ENCODE measurements around the gene TSC22D4. TPM values are rescaled to one million over a fixed set of nuclear protein-coding genes. Genes with fewer than 3 reads are reported as not detected.
"Not testable (repeated sequence)": the region's sequence is repeated elsewhere in the genome, so short reads cannot be mapped to it uniquely, and the experiment has no call there.

The TSC22D4 gene
- total RNA-seq, 1 experiment from 2014 or later = 24.4 TPM

DNA sequence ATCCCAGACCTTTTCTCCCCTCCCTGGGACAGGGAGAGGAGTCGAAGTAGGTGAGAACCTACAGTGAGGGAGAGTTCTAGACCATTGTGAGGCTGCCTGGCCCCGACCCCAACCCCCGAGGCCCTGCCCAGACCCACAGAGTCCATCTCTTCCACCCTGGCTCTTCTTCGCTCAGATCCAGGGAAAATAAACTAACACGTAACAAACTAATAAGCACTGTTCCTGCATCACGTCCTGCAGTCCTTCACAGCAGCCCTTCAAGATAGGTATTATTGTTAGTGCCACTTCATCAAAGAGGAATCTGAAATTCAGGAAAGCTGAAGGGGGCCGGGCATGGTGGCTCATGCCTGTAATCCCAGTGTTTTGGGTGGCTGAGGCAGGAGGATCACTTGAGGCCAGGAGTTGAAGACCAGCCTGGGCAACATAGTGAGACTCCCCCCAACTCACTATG lies 14.8 kb downstream of the TSC22D4 start, which contains the start of gene SPACDR:
SPACDR (minus strand) TSS at position 51 of the 451 bp plus-strand sequence. CDS start 235 bp downstream, outside the sequence.
- DNase-seq = no peak
- BruUV-seq (replicated peaks) = no TSS peak
- CTCF ChIA-PET = no interaction called here
- intact Hi-C loops (cut with micrococcal nuclease; ENCODE audit: unreplicated experiment) = no loop called here
- TF ChIP-seq, protein P1, sequence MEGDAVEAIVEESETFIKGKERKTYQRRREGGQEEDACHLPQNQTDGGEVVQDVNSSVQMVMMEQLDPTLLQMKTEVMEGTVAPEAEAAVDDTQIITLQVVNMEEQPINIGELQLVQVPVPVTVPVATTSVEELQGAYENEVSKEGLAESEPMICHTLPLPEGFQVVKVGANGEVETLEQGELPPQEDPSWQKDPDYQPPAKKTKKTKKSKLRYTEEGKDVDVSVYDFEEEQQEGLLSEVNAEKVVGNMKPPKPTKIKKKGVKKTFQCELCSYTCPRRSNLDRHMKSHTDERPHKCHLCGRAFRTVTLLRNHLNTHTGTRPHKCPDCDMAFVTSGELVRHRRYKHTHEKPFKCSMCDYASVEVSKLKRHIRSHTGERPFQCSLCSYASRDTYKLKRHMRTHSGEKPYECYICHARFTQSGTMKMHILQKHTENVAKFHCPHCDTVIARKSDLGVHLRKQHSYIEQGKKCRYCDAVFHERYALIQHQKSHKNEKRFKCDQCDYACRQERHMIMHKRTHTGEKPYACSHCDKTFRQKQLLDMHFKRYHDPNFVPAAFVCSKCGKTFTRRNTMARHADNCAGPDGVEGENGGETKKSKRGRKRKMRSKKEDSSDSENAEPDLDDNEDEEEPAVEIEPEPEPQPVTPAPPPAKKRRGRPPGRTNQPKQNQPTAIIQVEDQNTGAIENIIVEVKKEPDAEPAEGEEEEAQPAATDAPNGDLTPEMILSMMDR (IDR thresholded peaks at IDR 0.05; ENCODE audit: unreplicated experiment) = no peak
- H3K9me3 Mint-ChIP-seq (ENCODE audit: low read depth, unreplicated experiment) = no peaks in the 10 kb centered on the region
- no peaks in the 10 kb centered on the region for H3K27me3 Mint-ChIP-seq (ENCODE audit: unreplicated experiment)
- no peak within 1 kb of the TSS for H3K27ac Mint-ChIP-seq (ENCODE audit: unreplicated experiment)
- H3K4me1 Mint-ChIP-seq (ENCODE audit: low read depth, unreplicated experiment) = no peaks in the 10 kb centered on the region
- H3K36me3 Mint-ChIP-seq (ENCODE audit: insufficient read depth, unreplicated experiment) = peaks cover 13% of the 10 kb centered on the region
- H3K4me3 Mint-ChIP-seq (ENCODE audit: low read depth, unreplicated experiment) = no peak within 1 kb of the TSS

GRCh38 chr7:100457033-100457432 lies 22.0 kb downstream of the TSC22D4 start:
- intact Hi-C loops (cut with micrococcal nuclease; ENCODE audit: unreplicated experiment) = no loop called here
- Mint-ChIP-seq H3K9me3 (ENCODE audit: low read depth, unreplicated experiment) (no peaks in the 10 kb centered on the region), H3K27me3 (ENCODE audit: unreplicated experiment) (no peaks in the 10 kb centered on the region), H3K4me1 (ENCODE audit: low read depth, unreplicated experiment) (no peaks in the 10 kb centered on the region), H3K4me3 (ENCODE audit: low read depth, unreplicated experiment) (no peak overlapping the region), H3K36me3 (ENCODE audit: insufficient read depth, unreplicated experiment) (no peaks in the 10 kb centered on the region), H3K27ac (ENCODE audit: unreplicated experiment) (no peak overlapping the region)
- BruUV-seq (replicated peaks) = no TSS peak
- TF ChIP-seq, protein P1 (IDR thresholded peaks at IDR 0.05; ENCODE audit: unreplicated experiment) = no peak
- CTCF ChIA-PET = interaction anchor here (0.9 kb wide), 1 partner anchor 63 kb away, joined by 5 read pairs; no protein-coding TSS in a partner anchor
- no peak for DNase-seq

DNA sequence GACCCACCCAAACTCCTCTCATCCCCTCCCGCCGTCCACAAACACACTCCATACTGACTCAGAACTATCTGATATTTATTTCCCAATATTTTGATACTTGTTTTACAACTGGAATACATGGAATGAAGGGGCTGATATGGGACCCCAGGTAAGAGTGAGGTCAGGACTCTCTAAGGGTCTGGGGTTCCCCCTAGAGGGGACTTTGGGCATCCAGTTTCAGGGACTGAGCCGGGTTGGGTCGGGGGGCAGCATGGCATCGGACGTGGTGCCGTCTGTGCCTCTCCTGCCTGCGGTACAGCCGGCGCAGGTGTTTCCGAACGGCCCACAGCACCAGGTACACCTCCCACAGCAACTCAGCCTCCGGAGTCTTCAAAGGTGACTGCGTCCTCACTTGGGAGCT lies 22.5 kb downstream of the TSC22D4 start:
- no peaks in the 10 kb centered on the region for H3K27me3 Mint-ChIP-seq (ENCODE audit: unreplicated experiment)
- H3K27ac Mint-ChIP-seq (ENCODE audit: unreplicated experiment) = no peak overlapping the region
- intact Hi-C loops (cut with micrococcal nuclease; ENCODE audit: unreplicated experiment) = no loop called here
- CTCF ChIA-PET = interaction anchor here (0.9 kb wide), 1 partner anchor 64 kb away, joined by 5 read pairs; no protein-coding TSS in a partner anchor
- TF ChIP-seq, protein P1 (IDR thresholded peaks at IDR 0.05; ENCODE audit: unreplicated experiment) = no peak
- no peak overlapping the region for H3K4me3 Mint-ChIP-seq (ENCODE audit: low read depth, unreplicated experiment)
- no peaks in the 10 kb centered on the region for H3K4me1 Mint-ChIP-seq (ENCODE audit: low read depth, unreplicated experiment)
- no peaks in the 10 kb centered on the region for H3K36me3 Mint-ChIP-seq (ENCODE audit: insufficient read depth, unreplicated experiment)
- DNase-seq = no peak
- H3K9me3 Mint-ChIP-seq (ENCODE audit: low read depth, unreplicated experiment) = no peaks in the 10 kb centered on the region
- no TSS peak for BruUV-seq (replicated peaks)

GRCh38 chr7:100455206-100455605 lies 23.8 kb downstream of the TSC22D4 start:
- DNase-seq = no peak
- Mint-ChIP-seq H3K36me3 (ENCODE audit: insufficient read depth, unreplicated experiment) (peaks cover 9% of the 10 kb centered on the region), H3K27ac (ENCODE audit: unreplicated experiment) (no peak overlapping the region), H3K4me3 (ENCODE audit: low read depth, unreplicated experiment) (no peak overlapping the region), H3K4me1 (ENCODE audit: low read depth, unreplicated experiment) (no peaks in the 10 kb centered on the region), H3K9me3 (ENCODE audit: low read depth, unreplicated experiment) (no peaks in the 10 kb centered on the region), H3K27me3 (ENCODE audit: unreplicated experiment) (no peaks in the 10 kb centered on the region)
- CTCF ChIA-PET = interaction anchor here (0.6 to 1.1 kb wide), 2 partner anchors 114 to 939 kb away, joined by 3 to 6 read pairs; no protein-coding TSS in a partner anchor
- BruUV-seq (replicated peaks) = no TSS peak
- intact Hi-C loops (cut with micrococcal nuclease; ENCODE audit: unreplicated experiment) = no loop called here
- TF ChIP-seq, protein P1 (IDR thresholded peaks at IDR 0.05; ENCODE audit: unreplicated experiment) = no peak

DNA sequence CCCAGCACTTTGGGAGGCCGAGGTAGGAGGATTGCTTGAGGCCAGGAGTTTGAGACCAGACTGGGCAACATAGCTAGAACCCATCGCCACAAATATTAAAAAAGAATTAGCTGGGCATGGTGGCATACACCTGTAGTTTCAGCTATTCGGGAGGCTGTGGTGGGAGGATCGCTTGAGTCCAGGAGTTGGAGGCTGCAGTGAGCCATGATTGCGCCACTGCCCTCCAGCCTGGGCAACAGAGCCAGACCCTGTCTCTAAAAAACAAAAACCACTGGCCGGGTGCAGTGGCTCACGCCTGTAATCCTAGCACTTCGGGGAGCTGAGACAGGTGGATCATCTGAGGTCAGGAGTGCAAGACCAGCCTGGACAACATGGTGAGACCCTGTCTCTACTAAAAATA lies 25.2 kb downstream of the TSC22D4 start:
- H3K36me3 Mint-ChIP-seq (ENCODE audit: insufficient read depth, unreplicated experiment); H3K4me1 Mint-ChIP-seq (ENCODE audit: low read depth, unreplicated experiment); H3K4me3 Mint-ChIP-seq (ENCODE audit: low read depth, unreplicated experiment); BruUV-seq (replicated peaks); DNase-seq; H3K9me3 Mint-ChIP-seq (ENCODE audit: low read depth, unreplicated experiment); intact Hi-C loops (cut with micrococcal nuclease; ENCODE audit: unreplicated experiment); H3K27me3 Mint-ChIP-seq (ENCODE audit: unreplicated experiment); H3K27ac Mint-ChIP-seq (ENCODE audit: unreplicated experiment): not testable (repeated sequence)
- CTCF ChIA-PET = interaction anchor here (0.6 kb wide), 1 partner anchor 181 kb away, joined by 3 read pairs; no protein-coding TSS in a partner anchor

Data from Calu3 (cell line).